ENCODE measurements around the gene AGER.

DNA sequence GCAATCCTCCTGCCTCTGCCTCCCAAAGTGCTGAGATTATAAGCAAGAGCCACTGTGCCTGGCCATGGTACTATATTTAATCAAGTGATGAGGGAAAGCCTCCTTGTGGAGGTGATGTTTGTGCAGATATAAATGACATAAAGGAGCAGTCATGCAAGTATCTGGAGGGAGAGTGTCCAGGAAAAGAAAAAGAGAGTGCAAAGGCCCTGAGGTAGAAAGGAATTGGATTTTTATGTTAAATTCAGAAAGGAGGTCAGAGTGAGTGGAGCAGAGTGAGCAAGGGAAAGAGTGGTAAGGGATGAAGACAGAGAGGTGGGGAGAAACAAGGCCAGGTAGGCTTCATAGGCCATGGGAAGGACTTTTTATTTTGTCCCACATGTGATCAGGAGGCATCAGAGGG, 46.6 kb downstream of the AGER start:
- no peak for TF ChIP-seq CTCF (IDR thresholded peaks at IDR 0.05)
- no peak for TF ChIP-seq POLR2A (IDR thresholded peaks at IDR 0.05)
